A549 (cell line): Measurements from ENCODE around the gene CFAP97. TPM values are rescaled to one million over a fixed set of nuclear protein-coding genes. Genes with fewer than 3 reads are reported as not detected.

Experiments
- ATAC-seq, 2 experiments: fragments of 200-7000 bp in 1 of 2; fragments of >200 bp in 1 of 2; cut with Nextera tagmentation in 1 of 2; cut with Tn5 transposase in 1 of 2; 3 replicates each; pipeline versions ENCODE4 v1.8.0 to v1.9.1; 2018 to 2020; ENCODE audit warnings: mild to moderate bottlenecking in 1 of 2, moderate library complexity in 1 of 2
- CTCF ChIA-PET: fragments of 300-600 bp; sonication (Branson Sonifier 250); formaldehyde crosslinking; extraction: SDS; loops from one replicate; lab custom pipeline; 2021; ENCODE audit warnings: antibody characterized with exemption, inconsistent platforms; lab: Yijun Ruan, JAX
- POLR2A ChIA-PET: fragments of 350-600 bp; formaldehyde crosslinking; extraction: SDS; loops from one replicate; lab custom pipeline; 2021; ENCODE audit warnings: antibody characterized with exemption, inconsistent platforms; lab: Yijun Ruan, JAX
- DNase-seq, 2 experiments: peaks; one replicate each; pipeline versions ENCODE4 v3.0.0 to v3.0.0-alpha.2; 2011 to 2016; ENCODE audit warnings: low read depth in 1 of 2, low spot score in 1 of 2
- FAIRE-seq: peaks from 2 replicates; lab custom pipeline; 2011; peaks lifted over from hg19 to GRCh38; lab: Jason Lieb, UNC
- H3K27ac ChIP-seq, 2 experiments: fragments of >200 bp; sonication (Bioruptor Twin); formaldehyde crosslinking; 3 replicates each; pipeline ENCODE4 v1.5.1; 2016 to 2017
- H3K4me1 ChIP-seq: fragments of >200 bp; sonication (Bioruptor Twin); formaldehyde crosslinking; 3 replicates; pipeline ENCODE4 v1.6.1; 2016
- H3K4me2 ChIP-seq: fragments of >200 bp; sonication (Bioruptor Twin); formaldehyde crosslinking; 3 replicates; pipeline ENCODE4 v1.6.1; 2016
- H3K4me3 ChIP-seq: fragments of >200 bp; sonication (Bioruptor Twin); formaldehyde crosslinking; 3 replicates; pipeline ENCODE4 v1.5.1; 2016
- H3K9me3 ChIP-seq: fragments of >200 bp; sonication (Bioruptor Twin); formaldehyde crosslinking; 3 replicates; pipeline ENCODE4 v1.6.1; 2016
- BHLHE40 ChIP-seq: IDR thresholded peaks from 2 replicates; pipeline ENCODE4 v1.6.1; 2012; ENCODE audit warnings: low read depth, low read length, inconsistent platforms
- CBX2 ChIP-seq: fragments of 200-600 bp; sonication (generic); IDR thresholded peaks from 2 replicates; pipeline ENCODE4 v1.6.1; 2016; ENCODE audit warnings: low read depth, mild to moderate bottlenecking, borderline replicate concordance
- CBX8 ChIP-seq: fragments of 200-600 bp; sonication (generic); IDR thresholded peaks from 2 replicates; pipeline ENCODE4 v1.6.1; 2016
- CHD2 ChIP-seq: fragments of 150-350 bp; IDR thresholded peaks from 2 replicates; pipeline ENCODE4 v1.6.1; 2014; ENCODE audit warnings: low read length; ENCODE audit not compliant: partially characterized antibody
- EHF ChIP-seq: fragments of 250-450 bp; sonication (Bioruptor Pico); IDR thresholded peaks from 2 replicates; pipeline ENCODE4 v1.5.0; 2020; ENCODE audit warnings: mild to moderate bottlenecking
- EHMT2 ChIP-seq: fragments of 200-600 bp; sonication (generic); IDR thresholded peaks from 2 replicates; pipeline ENCODE4 v1.6.1; 2016; ENCODE audit warnings: antibody characterized with exemption, low read depth, mild to moderate bottlenecking, moderate library complexity
- ELK1 ChIP-seq: fragments of 150-350 bp; IDR thresholded peaks from 2 replicates; pipeline ENCODE4 v1.6.1; 2014; ENCODE audit warnings: low read depth, mild to moderate bottlenecking, low read length
- EP300 ChIP-seq, 2 experiments: fragments of >200 bp; sonication (Bioruptor Twin); formaldehyde crosslinking; IDR thresholded peaks; 2 replicates in 1 of 2; 3 replicates in 1 of 2; pipeline ENCODE4 v1.6.1; 2016 to 2017
- FOSB ChIP-seq: fragments of 250-450 bp; sonication (Bioruptor Pico); IDR thresholded peaks from 2 replicates; pipeline ENCODE4 v1.5.0; 2020; ENCODE audit warnings: mild to moderate bottlenecking, moderate library complexity
- HDAC2 ChIP-seq: fragments of 200-600 bp; sonication (generic); IDR thresholded peaks from 2 replicates; pipeline ENCODE4 v1.6.1; 2016
- HOXB13 ChIP-seq: fragments of 250-450 bp; sonication (Bioruptor Pico); IDR thresholded peaks from 2 replicates; pipeline ENCODE4 v1.5.0; 2020; ENCODE audit warnings: low read depth, mild to moderate bottlenecking, moderate library complexity
- MAFK ChIP-seq: fragments of 450-650 bp; IDR thresholded peaks from 2 replicates; pipeline ENCODE4 v1.6.1; 2014; ENCODE audit not compliant: partially characterized antibody
- NPAS2 ChIP-seq: fragments of 250-450 bp; sonication (Bioruptor Pico); IDR thresholded peaks from 2 replicates; pipeline ENCODE4 v1.8.0; 2022; ENCODE audit warnings: mild to moderate bottlenecking, moderate library complexity, borderline replicate concordance
- PHF8 ChIP-seq: fragments of 200-600 bp; sonication (generic); IDR thresholded peaks from 2 replicates; pipeline ENCODE4 v1.6.1; 2016; ENCODE audit warnings: low read depth, mild to moderate bottlenecking, antibody characterized with exemption, moderate library complexity, borderline replicate concordance
- POLR2A ChIP-seq: IDR thresholded peaks from 2 replicates; pipeline ENCODE4 v1.6.1; 2012; ENCODE audit warnings: mild to moderate bottlenecking, low read length
- POLR2AphosphoS2 ChIP-seq: conservative IDR thresholded peaks from 2 replicates; pipeline ENCODE4 v1.6.1; 2012; ENCODE audit warnings: low read length, improper control_type of control experiment, inconsistent platforms
- RARB ChIP-seq: fragments of 250-450 bp; sonication (Bioruptor Pico); IDR thresholded peaks from 2 replicates; pipeline ENCODE4 v1.8.0; 2021; ENCODE audit warnings: mild to moderate bottlenecking, moderate library complexity
- REST ChIP-seq: fragments of 200-600 bp; sonication (generic); IDR thresholded peaks from 2 replicates; pipeline ENCODE4 v1.6.1; 2016; ENCODE audit warnings: antibody characterized with exemption, mild to moderate bottlenecking, moderate library complexity
- TFCP2L1 ChIP-seq: fragments of 250-450 bp; sonication (Bioruptor Pico); IDR thresholded peaks from 2 replicates; pipeline ENCODE4 v1.5.0; 2021; ENCODE audit warnings: mild to moderate bottlenecking
- TP53 ChIP-seq: fragments of 250-450 bp; sonication (Bioruptor Pico); IDR thresholded peaks from 2 replicates; pipeline ENCODE4 v1.5.0; 2021; ENCODE audit warnings: mild to moderate bottlenecking, moderate library complexity
- ZNF302 ChIP-seq: fragments of 250-450 bp; sonication (Bioruptor Pico); IDR thresholded peaks from 2 replicates; pipeline ENCODE4 v1.9.0; 2021; ENCODE audit warnings: inconsistent platforms, mild to moderate bottlenecking, moderate library complexity
- ZSCAN20 ChIP-seq: fragments of 250-450 bp; sonication (Bioruptor Pico); IDR thresholded peaks from 2 replicates; pipeline ENCODE4 v1.8.0; 2022; ENCODE audit warnings: mild to moderate bottlenecking, moderate library complexity
- WGBS: methylation state at CpG from one replicate; pipeline ENCODE4 v1.1.6; 2017; ENCODE audit errors: missing lambda C conversion rate; 5-methylcytosine and 5-hydroxymethylcytosine counted together
- polyA plus RNA-seq, 4 experiments: library from polyadenylated mRNA; depleted of rRNA in 3 of 4; stranded (reverse); fragments of >200 nt; fragmentation: RNase III in 1 of 4; extraction: RNeasy Plus Mini Kit Qiagen cat#74134 plus additional on column Dnase treatment in 1 of 4; gene quantifications; 2 replicates in 3 of 4; 3 replicates in 1 of 4; pipeline ENCODE4 v1.2.3, GENCODE V29; 2011 to 2017
- TF ChIP-seq, protein P1 (sequence below): fragments of 450-650 bp; IDR thresholded peaks from 2 replicates; pipeline ENCODE4 v1.6.1; 2014; ENCODE audit warnings: antibody characterized with exemption

CFAP97 gene
- polyA plus RNA-seq, 2 of the 4 experiments (the other 2 are of a cell fraction): 15.8 to 48.2 TPM

DNA sequence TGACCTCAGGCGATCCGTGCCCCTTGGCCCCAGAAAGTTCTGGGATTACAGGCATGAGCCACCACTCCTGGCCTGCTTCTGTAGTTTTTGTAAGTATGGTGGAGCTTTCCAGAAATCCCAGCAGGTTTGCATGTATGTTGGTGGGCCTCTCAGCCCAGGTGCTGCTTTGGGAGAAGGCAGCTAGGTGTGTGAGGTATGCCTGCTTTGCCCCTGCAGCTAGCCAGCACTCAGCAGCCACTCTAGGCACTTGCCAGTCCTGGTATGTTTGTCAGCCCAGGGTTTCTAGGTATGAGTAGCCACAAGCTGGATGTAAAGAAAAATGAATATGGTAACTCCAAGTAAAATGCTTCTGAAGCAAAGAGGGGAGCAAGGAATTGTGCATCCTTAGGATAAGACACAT is 14.5 kb upstream of the CFAP97 start:
- Histone ChIP-seq H3K4me2 (no peak overlapping the region), H3K4me3 (no peak overlapping the region), H3K4me1 (no peaks in the 10 kb centered on the region), H3K9me3 (no peaks in the 10 kb centered on the region), H3K27ac (no peak overlapping the region)
- ChIA-PET POLR2A (no interaction called here), CTCF (no interaction called here)
- 100% methylated on average over 2 of the region's 2 CpGs for WGBS
- TF ChIP-seq HOXB13 (CRISPR knock-in tag): no peak
- no peak for TF ChIP-seq PHF8
- no peak for TF ChIP-seq CBX2
- no peak for TF ChIP-seq EHMT2
- TF ChIP-seq ZNF302: no peak
- TF ChIP-seq TP53 (CRISPR knock-in tag): no peak
- TF ChIP-seq POLR2A: no peak
- no peak for TF ChIP-seq REST
- no peak for TF ChIP-seq NPAS2 (CRISPR knock-in tag)
- TF ChIP-seq HDAC2: no peak
- TF ChIP-seq ELK1: no peak
- TF ChIP-seq, protein P1, sequence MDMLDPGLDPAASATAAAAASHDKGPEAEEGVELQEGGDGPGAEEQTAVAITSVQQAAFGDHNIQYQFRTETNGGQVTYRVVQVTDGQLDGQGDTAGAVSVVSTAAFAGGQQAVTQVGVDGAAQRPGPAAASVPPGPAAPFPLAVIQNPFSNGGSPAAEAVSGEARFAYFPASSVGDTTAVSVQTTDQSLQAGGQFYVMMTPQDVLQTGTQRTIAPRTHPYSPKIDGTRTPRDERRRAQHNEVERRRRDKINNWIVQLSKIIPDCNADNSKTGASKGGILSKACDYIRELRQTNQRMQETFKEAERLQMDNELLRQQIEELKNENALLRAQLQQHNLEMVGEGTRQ: no peak
- TF ChIP-seq CHD2: no peak
- DNase-seq (no peak), ATAC-seq (no peak), FAIRE-seq (no peak)

GRCh38 chr4:185217408-185217975 is 13.7 kb upstream of the CFAP97 start:
- WGBS: 81% methylated on average over 6 of the region's 6 CpGs
- FAIRE-seq: no peak
- TF ChIP-seq TP53 (CRISPR knock-in tag): no peak
- no peak for TF ChIP-seq EHF (CRISPR knock-in tag)
- TF ChIP-seq ZSCAN20 (CRISPR knock-in tag): no peak
- TF ChIP-seq TFCP2L1: no peak
- TF ChIP-seq, all 56 proteins: peak for 0
- ATAC-seq (no peak), DNase-seq (no peak)
- CTCF ChIA-PET: no interaction called here
- Histone ChIP-seq H3K27ac (no peak overlapping the region), H3K4me2 (no peak overlapping the region), H3K4me1 (no peaks in the 10 kb centered on the region), H3K4me3 (no peak overlapping the region), H3K9me3 (no peaks in the 10 kb centered on the region)
- POLR2A ChIA-PET: no interaction called here

- POLR2A ChIA-PET: no interaction called here
- no peak for DNase-seq
- TF ChIP-seq HOXB13 (CRISPR knock-in tag): no peak
- TF ChIP-seq, protein P1: no peak
- no peak for TF ChIP-seq POLR2AphosphoS2
- no peak for TF ChIP-seq CBX8
- no peak for TF ChIP-seq EHMT2
- TF ChIP-seq ZNF302: no peak
- TF ChIP-seq RARB: no peak
- no peak for TF ChIP-seq BHLHE40
- TF ChIP-seq FOSB (CRISPR knock-in tag): no peak
- TF ChIP-seq ELK1: no peak
- TF ChIP-seq EP300 (IDR thresholded peaks at IDR 0.05): no peak
- no peak for TF ChIP-seq MAFK
Measured at GRCh38 chr4:185215261-185215660, 11.5 kb upstream of the CFAP97 start.

More at GRCh38 chr4:185215261-185215660, 11.5 kb upstream of the CFAP97 start:
- CTCF ChIA-PET: no interaction called here
- Histone ChIP-seq H3K9me3 (no peaks in the 10 kb centered on the region), H3K4me2 (no peak overlapping the region), H3K4me1 (peaks cover 11% of the 10 kb centered on the region; the same call in 1 of the 3 replicates), H3K4me3 (no peak overlapping the region), H3K27ac (no peak overlapping the region)
- FAIRE-seq: no peak
- ATAC-seq: no peak
- WGBS: 86% methylated on average over 2 of the region's 2 CpGs
